Ishikawa (cell line): ENCODE measurements around the gene SYT5.

Experiments
- CREB1 ChIP-seq: IDR thresholded peaks from 2 replicates; pipeline ENCODE4 v1.6.1; 2012; ENCODE audit warnings: low read depth
- EGR1 ChIP-seq: IDR thresholded peaks from 2 replicates; pipeline ENCODE4 v1.6.1; 2012
- EP300 ChIP-seq: IDR thresholded peaks from 2 replicates; pipeline ENCODE4 v1.6.1; 2012; ENCODE audit warnings: borderline replicate concordance
- FOXM1 ChIP-seq: IDR thresholded peaks from 2 replicates; pipeline ENCODE4 v1.6.1; 2012; ENCODE audit warnings: low read depth, borderline replicate concordance
- MAX ChIP-seq: IDR thresholded peaks from 2 replicates; pipeline ENCODE4 v1.6.1; 2012
- NFIC ChIP-seq: IDR thresholded peaks from 2 replicates; pipeline ENCODE4 v1.6.1; 2012
- RAD21 ChIP-seq: IDR thresholded peaks from 2 replicates; pipeline ENCODE4 v1.6.1; 2012; ENCODE audit warnings: low read depth
- REST ChIP-seq: IDR thresholded peaks from 2 replicates; pipeline ENCODE4 v1.6.1; 2012; ENCODE audit warnings: low read depth, mild to moderate bottlenecking
- TAF1 ChIP-seq: IDR thresholded peaks from 2 replicates; pipeline ENCODE4 v1.6.1; 2012; ENCODE audit warnings: low read depth, mild to moderate bottlenecking
- TCF12 ChIP-seq: IDR thresholded peaks from 2 replicates; pipeline ENCODE4 v1.6.1; 2012; ENCODE audit warnings: low read depth
- TEAD4 ChIP-seq: IDR thresholded peaks from 2 replicates; pipeline ENCODE4 v1.6.1; 2012
- USF1 ChIP-seq: IDR thresholded peaks from 2 replicates; pipeline ENCODE4 v1.6.1; 2012
- YY1 ChIP-seq: IDR thresholded peaks from 2 replicates; pipeline ENCODE4 v1.6.1; 2012; ENCODE audit warnings: low read depth

GRCh38 chr19:55176076-55176475 lies 4.0 kb downstream of the SYT5 start:
- TF ChIP-seq CREB1 (no peak), MAX (no peak), EGR1 (no peak), FOXM1 (no peak), TEAD4 (no peak), EP300 (no peak), TAF1 (no peak), REST (no peak), YY1 (no peak), RAD21 (no peak), USF1 (no peak), NFIC (no peak), TCF12 (no peak)
